Neural cell (in vitro differentiated cells): Measurements from ENCODE around the gene NDEL1. TPM values are rescaled to one million over a fixed set of nuclear protein-coding genes. Genes with fewer than 3 reads are reported as not detected.

ENCODE experiments used
- H2AFZ ChIP-seq: fragments of 200-600, 300-800 bp; sonication (generic), shearing (Covaris generic); 2 replicates; pipeline ENCODE4 v1.6.0; 2014; ENCODE audit warnings: low read depth, mild to moderate bottlenecking, antibody characterized with exemption, low read length, moderate library complexity
- H3F3A ChIP-seq: fragments of 200-600 bp; shearing (Covaris generic); 2 replicates; pipeline ENCODE4 v1.6.1; 2016; ENCODE audit warnings: mild to moderate bottlenecking, moderate library complexity, mixed read lengths, antibody characterized with exemption, low read length; ENCODE audit not compliant: insufficient read depth, poor library complexity, severe bottlenecking
- H3K27ac ChIP-seq: fragments of 200-600, 300-800 bp; sonication (generic), shearing (Covaris generic); 2 replicates; pipeline ENCODE4 v1.5.1; 2014; ENCODE audit warnings: mild to moderate bottlenecking, low read length, moderate library complexity
- H3K27me3 ChIP-seq: fragments of 300-800, 200-600 bp; sonication (generic), shearing (Covaris generic); 2 replicates; pipeline ENCODE4 v1.6.0; 2014; ENCODE audit warnings: mild to moderate bottlenecking, low read depth, low read length, moderate library complexity; ENCODE audit not compliant: insufficient read depth
- H3K36me3 ChIP-seq: fragments of 300-800, 200-600 bp; sonication (generic), shearing (Covaris generic); 2 replicates; pipeline ENCODE4 v1.5.1; 2014; ENCODE audit warnings: mild to moderate bottlenecking, antibody characterized with exemption, low read length, moderate library complexity; ENCODE audit not compliant: insufficient read depth
- H3K4me2 ChIP-seq: fragments of 300-800, 200-600 bp; sonication (generic), shearing (Covaris generic); 2 replicates; pipeline ENCODE4 v1.6.0; 2014; ENCODE audit warnings: mild to moderate bottlenecking, low read length
- H3K4me3 ChIP-seq: fragments of 300-800, 200-600 bp; sonication (generic), shearing (Covaris generic); 2 replicates; pipeline ENCODE4 v1.5.1; 2014; ENCODE audit warnings: mild to moderate bottlenecking, low read length, moderate library complexity
- H3K79me2 ChIP-seq: fragments of 200-600 bp; shearing (Covaris generic); replicated peaks from 2 replicates; pipeline ENCODE4 v1.6.0; 2014; ENCODE audit warnings: mild to moderate bottlenecking, low read length, moderate library complexity; ENCODE audit not compliant: insufficient read depth
- H3K9ac ChIP-seq: fragments of 300-800, 200-600 bp; sonication (generic), shearing (Covaris generic); 2 replicates; pipeline ENCODE4 v1.6.1; 2016; ENCODE audit warnings: mild to moderate bottlenecking, low read length, mixed read lengths
- H3K9me2 ChIP-seq: fragments of 200-600 bp; shearing (Covaris generic); 2 replicates; pipeline ENCODE4 v1.6.1; 2016; ENCODE audit warnings: mild to moderate bottlenecking, low read length, mixed read lengths; ENCODE audit not compliant: insufficient read depth
- H3K9me3 ChIP-seq: fragments of 200-600, 300-800 bp; sonication (generic), shearing (Covaris generic); 2 replicates; pipeline ENCODE4 v1.6.1; 2016; ENCODE audit warnings: mild to moderate bottlenecking, mixed run types, low read length, moderate library complexity, mixed read lengths
- H4K20me1 ChIP-seq: fragments of 200-600 bp; shearing (Covaris generic); 2 replicates; pipeline ENCODE4 v1.6.1; 2016; ENCODE audit warnings: mild to moderate bottlenecking, mixed run types; ENCODE audit not compliant: insufficient read depth
- EP300 ChIP-seq: fragments of 450-650 bp; conservative IDR thresholded peaks from 2 replicates; pipeline ENCODE4 v1.6.1; 2014; ENCODE audit warnings: antibody characterized with exemption, mild to moderate bottlenecking, moderate library complexity; ENCODE audit not compliant: poor library complexity, severe bottlenecking
- EZH2 ChIP-seq: fragments of 200-600, 300-800 bp; shearing (Covaris generic), sonication (generic); IDR thresholded peaks from 2 replicates; pipeline ENCODE4 v1.6.1; 2014; ENCODE audit warnings: antibody characterized with exemption, low read length, borderline replicate concordance, mild to moderate bottlenecking; ENCODE audit not compliant: insufficient read depth, poor library complexity, severe bottlenecking
- MXI1 ChIP-seq: fragments of 450-650 bp; conservative IDR thresholded peaks from 2 replicates; pipeline ENCODE4 v1.6.1; 2014; ENCODE audit warnings: antibody characterized with exemption, mild to moderate bottlenecking; ENCODE audit not compliant: poor library complexity, severe bottlenecking
- POLR2AphosphoS5 ChIP-seq: IDR thresholded peaks from 2 replicates; pipeline ENCODE4 v1.6.1; 2012
- RAD21 ChIP-seq: fragments of 450-650 bp; conservative IDR thresholded peaks from 2 replicates; pipeline ENCODE4 v1.6.1; 2014; ENCODE audit warnings: antibody characterized with exemption, mild to moderate bottlenecking, moderate library complexity
- SMC3 ChIP-seq: fragments of 450-650 bp; conservative IDR thresholded peaks from 2 replicates; pipeline ENCODE4 v1.6.1; 2014; ENCODE audit warnings: antibody characterized with exemption, mild to moderate bottlenecking, moderate library complexity; ENCODE audit not compliant: poor library complexity
- TAF1 ChIP-seq: IDR thresholded peaks from 2 replicates; pipeline ENCODE4 v1.6.1; 2012; ENCODE audit warnings: low read depth
- polyA plus RNA-seq: library from polyadenylated mRNA; depleted of rRNA; stranded (reverse); fragments of >200 nt; gene quantifications from 2 replicates; pipeline ENCODE4 v1.2.3, GENCODE V29; 2014
- TF ChIP-seq, protein P1 (sequence below): fragments of 450-650 bp; IDR thresholded peaks from 2 replicates; pipeline ENCODE4 v1.5.1; 2014; ENCODE audit warnings: antibody characterized with exemption, mild to moderate bottlenecking, moderate library complexity; ENCODE audit not compliant: poor library complexity, severe bottlenecking
- TF ChIP-seq, protein P2 (sequence below): IDR thresholded peaks from 2 replicates; pipeline ENCODE4 v1.6.1; 2012; ENCODE audit warnings: borderline replicate concordance

NDEL1 gene
- polyA plus RNA-seq, 1 donor from 2014 or later: 25.7 TPM

DNA sequence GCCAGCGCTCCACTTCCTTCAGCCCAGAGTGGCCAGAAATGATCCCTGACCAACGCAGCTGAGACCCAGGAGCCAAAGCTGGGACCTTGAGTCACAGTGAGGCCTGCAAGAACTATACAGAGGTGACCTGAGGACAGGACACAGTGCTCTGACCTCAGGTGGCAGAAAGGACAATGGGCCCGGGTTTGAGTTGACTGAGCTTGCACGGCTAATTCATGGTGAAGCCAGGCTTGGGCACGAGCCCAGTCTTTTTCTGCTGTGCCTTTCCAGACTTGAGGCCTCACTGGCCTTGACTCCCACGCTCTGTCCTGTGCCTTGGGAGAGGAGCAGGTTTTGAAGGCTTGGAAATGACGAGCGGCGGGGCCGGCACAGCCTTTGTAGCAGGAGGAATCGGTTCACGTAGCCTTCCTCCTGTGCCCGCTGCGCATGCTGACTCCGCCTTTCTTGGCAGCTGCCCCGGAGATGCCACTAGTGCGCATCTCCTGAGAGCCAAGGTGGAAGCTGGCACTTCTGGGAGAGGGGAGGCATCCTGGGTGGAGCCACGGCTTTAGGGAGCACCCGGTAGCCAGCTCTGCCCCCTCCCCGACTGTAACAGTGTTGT lies 34.9 kb downstream of the NDEL1 start:
- Histone ChIP-seq H3K9ac (no peak overlapping the region), H3F3A (no peaks in the 10 kb centered on the region), H4K20me1 (no peaks in the 10 kb centered on the region), H3K4me3 (no peak overlapping the region), H3K9me2 (no peaks in the 10 kb centered on the region), H3K36me3 (peaks cover 10% of the 10 kb centered on the region), H3K9me3 (no peaks in the 10 kb centered on the region), H3K79me2 (no peaks in the 10 kb centered on the region), H3K4me2 (no peak overlapping the region), H3K27ac (no peak overlapping the region), H3K27me3 (no peaks in the 10 kb centered on the region), H2AFZ (no peak overlapping the region)
- TF ChIP-seq EZH2: no peak

DNA sequence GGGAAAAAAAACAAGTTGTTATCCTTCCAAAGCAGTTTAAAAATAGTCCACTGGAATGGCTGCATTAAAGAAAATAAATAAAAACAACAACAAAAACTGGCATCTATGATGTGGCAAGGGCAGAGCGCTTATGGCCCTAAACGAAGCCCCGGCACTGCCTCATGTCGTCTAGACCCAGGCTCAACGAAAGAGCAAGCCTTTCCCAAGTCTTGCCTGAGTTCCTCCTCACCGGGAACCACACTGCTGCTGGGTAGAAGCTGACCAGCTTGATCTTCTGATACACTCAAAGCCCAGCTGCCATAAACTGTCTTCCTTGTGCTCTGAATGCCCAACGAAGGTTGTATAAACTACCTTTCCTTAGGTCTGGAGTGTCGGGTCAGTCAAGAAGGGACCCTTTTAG lies 37.0 kb downstream of the NDEL1 start:
- Histone ChIP-seq H3K9me3 (no peaks in the 10 kb centered on the region), H2AFZ (no peak overlapping the region), H3K4me3 (no peak overlapping the region), H4K20me1 (no peaks in the 10 kb centered on the region), H3K4me2 (no peak overlapping the region), H3K27ac (no peak overlapping the region), H3K9ac (no peak overlapping the region), H3F3A (no peaks in the 10 kb centered on the region), H3K36me3 (peaks cover 20% of the 10 kb centered on the region), H3K79me2 (no peaks in the 10 kb centered on the region), H3K9me2 (no peaks in the 10 kb centered on the region), H3K27me3 (no peaks in the 10 kb centered on the region)
- TF ChIP-seq EP300: no peak
- TF ChIP-seq SMC3: no peak

- TF ChIP-seq EP300 (no peak), RAD21 (no peak), POLR2AphosphoS5 (no peak), SMC3 (no peak), MXI1 (no peak), TAF1 (no peak), EZH2 (no peak)
- TF ChIP-seq, protein P1, sequence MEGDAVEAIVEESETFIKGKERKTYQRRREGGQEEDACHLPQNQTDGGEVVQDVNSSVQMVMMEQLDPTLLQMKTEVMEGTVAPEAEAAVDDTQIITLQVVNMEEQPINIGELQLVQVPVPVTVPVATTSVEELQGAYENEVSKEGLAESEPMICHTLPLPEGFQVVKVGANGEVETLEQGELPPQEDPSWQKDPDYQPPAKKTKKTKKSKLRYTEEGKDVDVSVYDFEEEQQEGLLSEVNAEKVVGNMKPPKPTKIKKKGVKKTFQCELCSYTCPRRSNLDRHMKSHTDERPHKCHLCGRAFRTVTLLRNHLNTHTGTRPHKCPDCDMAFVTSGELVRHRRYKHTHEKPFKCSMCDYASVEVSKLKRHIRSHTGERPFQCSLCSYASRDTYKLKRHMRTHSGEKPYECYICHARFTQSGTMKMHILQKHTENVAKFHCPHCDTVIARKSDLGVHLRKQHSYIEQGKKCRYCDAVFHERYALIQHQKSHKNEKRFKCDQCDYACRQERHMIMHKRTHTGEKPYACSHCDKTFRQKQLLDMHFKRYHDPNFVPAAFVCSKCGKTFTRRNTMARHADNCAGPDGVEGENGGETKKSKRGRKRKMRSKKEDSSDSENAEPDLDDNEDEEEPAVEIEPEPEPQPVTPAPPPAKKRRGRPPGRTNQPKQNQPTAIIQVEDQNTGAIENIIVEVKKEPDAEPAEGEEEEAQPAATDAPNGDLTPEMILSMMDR: no peak
- TF ChIP-seq, protein P2, sequence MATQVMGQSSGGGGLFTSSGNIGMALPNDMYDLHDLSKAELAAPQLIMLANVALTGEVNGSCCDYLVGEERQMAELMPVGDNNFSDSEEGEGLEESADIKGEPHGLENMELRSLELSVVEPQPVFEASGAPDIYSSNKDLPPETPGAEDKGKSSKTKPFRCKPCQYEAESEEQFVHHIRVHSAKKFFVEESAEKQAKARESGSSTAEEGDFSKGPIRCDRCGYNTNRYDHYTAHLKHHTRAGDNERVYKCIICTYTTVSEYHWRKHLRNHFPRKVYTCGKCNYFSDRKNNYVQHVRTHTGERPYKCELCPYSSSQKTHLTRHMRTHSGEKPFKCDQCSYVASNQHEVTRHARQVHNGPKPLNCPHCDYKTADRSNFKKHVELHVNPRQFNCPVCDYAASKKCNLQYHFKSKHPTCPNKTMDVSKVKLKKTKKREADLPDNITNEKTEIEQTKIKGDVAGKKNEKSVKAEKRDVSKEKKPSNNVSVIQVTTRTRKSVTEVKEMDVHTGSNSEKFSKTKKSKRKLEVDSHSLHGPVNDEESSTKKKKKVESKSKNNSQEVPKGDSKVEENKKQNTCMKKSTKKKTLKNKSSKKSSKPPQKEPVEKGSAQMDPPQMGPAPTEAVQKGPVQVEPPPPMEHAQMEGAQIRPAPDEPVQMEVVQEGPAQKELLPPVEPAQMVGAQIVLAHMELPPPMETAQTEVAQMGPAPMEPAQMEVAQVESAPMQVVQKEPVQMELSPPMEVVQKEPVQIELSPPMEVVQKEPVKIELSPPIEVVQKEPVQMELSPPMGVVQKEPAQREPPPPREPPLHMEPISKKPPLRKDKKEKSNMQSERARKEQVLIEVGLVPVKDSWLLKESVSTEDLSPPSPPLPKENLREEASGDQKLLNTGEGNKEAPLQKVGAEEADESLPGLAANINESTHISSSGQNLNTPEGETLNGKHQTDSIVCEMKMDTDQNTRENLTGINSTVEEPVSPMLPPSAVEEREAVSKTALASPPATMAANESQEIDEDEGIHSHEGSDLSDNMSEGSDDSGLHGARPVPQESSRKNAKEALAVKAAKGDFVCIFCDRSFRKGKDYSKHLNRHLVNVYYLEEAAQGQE: no peak
- no peaks in the 10 kb centered on the region for H3K27me3 ChIP-seq
- H3F3A ChIP-seq: no peaks in the 10 kb centered on the region
- H3K79me2 ChIP-seq: no peaks in the 10 kb centered on the region
- no peak overlapping the region for H3K9ac ChIP-seq
- no peak overlapping the region for H3K4me2 ChIP-seq
- no peaks in the 10 kb centered on the region for H3K9me2 ChIP-seq
- no peaks in the 10 kb centered on the region for H4K20me1 ChIP-seq
- H3K36me3 ChIP-seq: peaks cover 19% of the 10 kb centered on the region
- no peak overlapping the region for H3K27ac ChIP-seq
- no peak overlapping the region for H3K4me3 ChIP-seq
- no peak overlapping the region for H2AFZ ChIP-seq
- no peaks in the 10 kb centered on the region for H3K9me3 ChIP-seq
Measured at GRCh38 chr17:8473451-8474192, 37.9 kb downstream of the NDEL1 start.
